ENCODE measurements around the gene MGAT4B. TPM values are rescaled to one million over a fixed set of nuclear protein-coding genes. Genes with fewer than 3 reads are reported as not detected.

Gene MGAT4B
- total and polyA plus RNA-seq, 2 of the 13 experiments (the other 11 are each of a cell fraction or from before 2014, with no cell fraction given): 93.5 to 130 TPM

DNA sequence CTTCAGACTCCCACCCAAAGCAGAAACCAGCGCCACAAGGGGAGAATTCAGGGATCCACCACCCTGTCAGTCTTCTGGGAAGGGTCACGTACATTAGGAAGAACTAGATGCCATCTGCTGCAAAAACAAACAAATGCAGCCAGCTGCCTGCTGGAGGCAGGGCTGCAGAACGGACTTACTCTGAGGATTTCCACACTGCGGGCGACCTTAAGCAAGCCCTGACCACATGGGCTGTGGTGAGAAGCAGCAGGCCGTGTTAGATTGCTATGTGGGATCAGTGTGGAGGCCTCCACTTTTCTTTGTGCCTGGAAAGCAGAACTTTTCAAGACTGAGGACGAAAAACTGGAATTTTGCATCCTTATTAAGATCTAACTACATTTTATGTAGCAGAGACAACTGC lies 26.3 kb downstream of the MGAT4B start:
- no peak overlapping the region for H3K9ac ChIP-seq (ENCODE audit: insufficient read depth, low read depth, low read length)
- WGBS (ENCODE audit: low lambda C conversion rate): 93% methylated on average over 7 of the region's 7 CpGs
- no peak for TF ChIP-seq SRSF9 (IDR thresholded peaks at IDR 0.05; ENCODE audit: borderline replicate concordance, insufficient read depth, low read depth, low read length, poor library complexity, severe bottlenecking)
- TF ChIP-seq, protein P1, sequence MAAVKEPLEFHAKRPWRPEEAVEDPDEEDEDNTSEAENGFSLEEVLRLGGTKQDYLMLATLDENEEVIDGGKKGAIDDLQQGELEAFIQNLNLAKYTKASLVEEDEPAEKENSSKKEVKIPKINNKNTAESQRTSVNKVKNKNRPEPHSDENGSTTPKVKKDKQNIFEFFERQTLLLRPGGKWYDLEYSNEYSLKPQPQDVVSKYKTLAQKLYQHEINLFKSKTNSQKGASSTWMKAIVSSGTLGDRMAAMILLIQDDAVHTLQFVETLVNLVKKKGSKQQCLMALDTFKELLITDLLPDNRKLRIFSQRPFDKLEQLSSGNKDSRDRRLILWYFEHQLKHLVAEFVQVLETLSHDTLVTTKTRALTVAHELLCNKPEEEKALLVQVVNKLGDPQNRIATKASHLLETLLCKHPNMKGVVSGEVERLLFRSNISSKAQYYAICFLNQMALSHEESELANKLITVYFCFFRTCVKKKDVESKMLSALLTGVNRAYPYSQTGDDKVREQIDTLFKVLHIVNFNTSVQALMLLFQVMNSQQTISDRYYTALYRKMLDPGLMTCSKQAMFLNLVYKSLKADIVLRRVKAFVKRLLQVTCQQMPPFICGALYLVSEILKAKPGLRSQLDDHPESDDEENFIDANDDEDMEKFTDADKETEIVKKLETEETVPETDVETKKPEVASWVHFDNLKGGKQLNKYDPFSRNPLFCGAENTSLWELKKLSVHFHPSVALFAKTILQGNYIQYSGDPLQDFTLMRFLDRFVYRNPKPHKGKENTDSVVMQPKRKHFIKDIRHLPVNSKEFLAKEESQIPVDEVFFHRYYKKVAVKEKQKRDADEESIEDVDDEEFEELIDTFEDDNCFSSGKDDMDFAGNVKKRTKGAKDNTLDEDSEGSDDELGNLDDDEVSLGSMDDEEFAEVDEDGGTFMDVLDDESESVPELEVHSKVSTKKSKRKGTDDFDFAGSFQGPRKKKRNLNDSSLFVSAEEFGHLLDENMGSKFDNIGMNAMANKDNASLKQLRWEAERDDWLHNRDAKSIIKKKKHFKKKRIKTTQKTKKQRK (IDR thresholded peaks at IDR 0.05; ENCODE audit: low read length): no peak
- TF ChIP-seq RFX3 (CRISPR knock-in tag; IDR thresholded peaks at IDR 0.05): no peak
- TF ChIP-seq ZNF430 (CRISPR knock-in tag; IDR thresholded peaks at IDR 0.05): no peak
- peak; percentile 89 for TF ChIP-seq ZNF12 (CRISPR knock-in tag; IDR thresholded peaks at IDR 0.05)
- CTCF ChIA-PET (ENCODE audit: low intra/inter-chr PET ratio, low total read pairs): no interaction called here
- BruUV-seq (replicated peaks): no TSS peak
- no peaks in the 10 kb centered on the region for H3K79me2 ChIP-seq (ENCODE audit: insufficient read depth, low read length)
- in situ Hi-C loops (cut with HindIII; ENCODE audit: extremely low pct_ligation_motif_present, low pct_unique_long_range_greater_than_20kb) (no loop called here), intact Hi-C loops (cut with micrococcal nuclease; ENCODE audit: unreplicated experiment) (no loop called here)
- H3K4me1 ChIP-seq (ENCODE audit: insufficient read depth, low read length): no peaks in the 10 kb centered on the region
- no peaks in the 10 kb centered on the region for H4K20me1 ChIP-seq (ENCODE audit: insufficient read depth, low read length)
- POLR2A ChIA-PET: interaction anchor here (1.3 kb wide), 1 partner anchor 47 kb away, joined by 3 read pairs; no protein-coding TSS in a partner anchor
- ATAC-seq: no peak
- no peak for FAIRE-seq
- H3K4me2 ChIP-seq (ENCODE audit: low read depth, low read length): no peak overlapping the region
- H3K36me3 ChIP-seq (replicated peaks in 1 of 2; ENCODE audit: control insufficient read depth in 1 of 2, insufficient read depth in 2 of 2, low read length in 2 of 2): peaks cover 8 to 35% of the 10 kb centered on the region in 2 experiments; a peak in 4 of 5 replicates
- H3K27ac ChIP-seq (ENCODE audit: extremely low read length, insufficient read depth, low read length): no peak overlapping the region
- no peak overlapping the region for H3K4me3 ChIP-seq (replicated peaks in 1 of 3; ENCODE audit: insufficient read depth in 1 of 3, low read depth in 2 of 3, low read length in 3 of 3)
- H2AFZ ChIP-seq (ENCODE audit: low read length): no peak overlapping the region
- H3K9me3 ChIP-seq (ENCODE audit: low read length): no peaks in the 10 kb centered on the region
- no peak for DNase-seq (ENCODE audit: low spot score)
- H3K27me3 ChIP-seq (ENCODE audit: control insufficient read depth in 1 of 2, insufficient read depth in 2 of 2, low read length in 2 of 2): no peaks in the 10 kb centered on the region

DNA sequence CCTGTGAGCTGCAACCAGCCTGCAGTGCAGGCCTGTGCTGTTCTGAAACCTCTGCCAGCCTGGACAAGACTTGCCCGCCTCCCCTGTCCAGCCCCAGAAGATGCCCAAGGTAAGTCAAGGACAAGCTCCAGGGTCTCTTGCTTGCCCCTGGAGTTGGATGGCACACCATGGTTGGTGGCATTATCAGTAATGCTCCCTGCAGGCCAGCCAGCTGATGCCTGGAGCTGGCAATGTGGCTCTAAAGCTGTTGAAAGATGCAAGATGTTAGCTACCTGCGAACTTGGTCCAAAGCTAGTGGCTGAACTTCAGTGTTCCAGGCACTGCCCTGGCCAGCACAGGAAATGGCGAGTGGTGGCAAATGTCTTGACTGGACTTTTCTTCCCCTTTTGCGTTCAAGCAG lies 26.8 kb downstream of the MGAT4B start:
- Histone ChIP-seq H3K4me3 (replicated peaks in 1 of 3; ENCODE audit: insufficient read depth in 1 of 3, low read depth in 2 of 3, low read length in 3 of 3) (no peak overlapping the region), H4K20me1 (ENCODE audit: insufficient read depth, low read length) (no peaks in the 10 kb centered on the region), H3K4me2 (ENCODE audit: low read depth, low read length) (no peak overlapping the region), H3K36me3 (replicated peaks in 1 of 2; ENCODE audit: control insufficient read depth in 1 of 2, insufficient read depth in 2 of 2, low read length in 2 of 2) (peaks cover 8 to 38% of the 10 kb centered on the region in 2 experiments; a peak in 4 of 5 replicates), H3K9ac (ENCODE audit: insufficient read depth, low read depth, low read length) (no peak overlapping the region), H3K27ac (ENCODE audit: extremely low read length, insufficient read depth, low read length) (no peak overlapping the region), H3K79me2 (ENCODE audit: insufficient read depth, low read length) (no peaks in the 10 kb centered on the region), H3K9me3 (ENCODE audit: low read length) (no peaks in the 10 kb centered on the region), H3K27me3 (ENCODE audit: control insufficient read depth in 1 of 2, insufficient read depth in 2 of 2, low read length in 2 of 2) (no peaks in the 10 kb centered on the region), H2AFZ (ENCODE audit: low read length) (no peak overlapping the region), H3K4me1 (ENCODE audit: insufficient read depth, low read length) (no peaks in the 10 kb centered on the region)
- BruUV-seq (replicated peaks): no TSS peak
- intact Hi-C loops (cut with micrococcal nuclease; ENCODE audit: unreplicated experiment): no loop called here
- ATAC-seq: no peak
- ChIA-PET POLR2A (no interaction called here), CTCF (ENCODE audit: low intra/inter-chr PET ratio, low total read pairs) (no interaction called here)
- no peak for FAIRE-seq
- in situ Hi-C loops (cut with HindIII; ENCODE audit: extremely low pct_ligation_motif_present, low pct_unique_long_range_greater_than_20kb): no loop called here
- no peak for DNase-seq (ENCODE audit: low spot score)
- TF ChIP-seq ZNF615 (CRISPR knock-in tag; IDR thresholded peaks at IDR 0.05; ENCODE audit: borderline replicate concordance) (no peak), ZMAT3 (CRISPR knock-in tag; conservative IDR thresholded peaks at IDR 0.05) (no peak), ZNF766 (CRISPR knock-in tag; IDR thresholded peaks at IDR 0.05; ENCODE audit: borderline replicate concordance) (no peak), ZFP41 (CRISPR knock-in tag; IDR thresholded peaks at IDR 0.05; ENCODE audit: borderline replicate concordance) (no peak), AKAP8 (CRISPR knock-in tag; IDR thresholded peaks at IDR 0.05) (no peak), ZNF326 (CRISPR knock-in tag; IDR thresholded peaks at IDR 0.05; ENCODE audit: borderline replicate concordance) (no peak), KLF9 (CRISPR knock-in tag; IDR thresholded peaks at IDR 0.05; ENCODE audit: low read depth) (no peak)
- TF ChIP-seq, protein P2, sequence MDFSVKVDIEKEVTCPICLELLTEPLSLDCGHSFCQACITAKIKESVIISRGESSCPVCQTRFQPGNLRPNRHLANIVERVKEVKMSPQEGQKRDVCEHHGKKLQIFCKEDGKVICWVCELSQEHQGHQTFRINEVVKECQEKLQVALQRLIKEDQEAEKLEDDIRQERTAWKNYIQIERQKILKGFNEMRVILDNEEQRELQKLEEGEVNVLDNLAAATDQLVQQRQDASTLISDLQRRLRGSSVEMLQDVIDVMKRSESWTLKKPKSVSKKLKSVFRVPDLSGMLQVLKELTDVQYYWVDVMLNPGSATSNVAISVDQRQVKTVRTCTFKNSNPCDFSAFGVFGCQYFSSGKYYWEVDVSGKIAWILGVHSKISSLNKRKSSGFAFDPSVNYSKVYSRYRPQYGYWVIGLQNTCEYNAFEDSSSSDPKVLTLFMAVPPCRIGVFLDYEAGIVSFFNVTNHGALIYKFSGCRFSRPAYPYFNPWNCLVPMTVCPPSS (IDR thresholded peaks at IDR 0.05): no peak
- WGBS (ENCODE audit: low lambda C conversion rate): 89% methylated on average over 3 of the region's 4 CpGs

Measured in HepG2 (cell line).